Liver (tissue), 9 donors: ENCODE results near the gene VWA3B. TPM values are rescaled to one million over a fixed set of nuclear protein-coding genes. Genes with fewer than 3 reads are reported as not detected.

ENCODE experiments used
- DNase-seq: peaks from one replicate; pipeline ENCODE4 v3.0.0-alpha.2; 2017; ENCODE audit warnings: low spot score
- H3K27ac ChIP-seq, 2 donors: one replicate each; pipeline ENCODE4 v1.7.0; 2013; ENCODE audit warnings: inconsistent platforms in 2 of 2, low read length in 2 of 2, control low read depth in 1 of 2, low read depth in 1 of 2, mild to moderate bottlenecking in 1 of 2
- H3K27me3 ChIP-seq, 4 donors: one replicate each; pipeline versions ENCODE4 v1.6.1 to v1.7.0; 2013; ENCODE audit warnings: low read length in 3 of 4, inconsistent platforms in 1 of 4, mild to moderate bottlenecking in 1 of 4, moderate library complexity in 1 of 4; ENCODE audit not compliant: control insufficient read depth in 4 of 4, insufficient read depth in 4 of 4
- H3K36me3 ChIP-seq, 4 donors: one replicate each; pipeline versions ENCODE4 v1.6.1 to v1.7.0; 2013; ENCODE audit warnings: low read length in 3 of 4, mild to moderate bottlenecking in 3 of 4, low read depth in 1 of 4, moderate library complexity in 1 of 4; ENCODE audit not compliant: control insufficient read depth in 4 of 4, insufficient read depth in 3 of 4
- H3K4me1 ChIP-seq, 4 donors: one replicate each; pipeline versions ENCODE4 v1.6.1 to v1.7.0; 2013; ENCODE audit warnings: low read length in 3 of 4, mild to moderate bottlenecking in 3 of 4, moderate library complexity in 1 of 4; ENCODE audit not compliant: control insufficient read depth in 4 of 4, insufficient read depth in 4 of 4
- H3K4me3 ChIP-seq, 3 donors: one replicate each; pipeline versions ENCODE4 v1.6.1 to v1.7.0; 2013; ENCODE audit warnings: low read length in 3 of 3, control low read depth in 1 of 3, low read depth in 1 of 3, mild to moderate bottlenecking in 1 of 3
- H3K9ac ChIP-seq, 2 donors: one replicate each; pipeline ENCODE4 v1.7.0; 2013; ENCODE audit warnings: low read length in 2 of 2, mild to moderate bottlenecking in 2 of 2, moderate library complexity in 2 of 2, control low read depth in 1 of 2, low read depth in 1 of 2
- H3K9me3 ChIP-seq, 4 donors: one replicate each; pipeline versions ENCODE4 v1.6.1 to v1.7.0; 2013; ENCODE audit warnings: low read length in 3 of 4; ENCODE audit not compliant: control insufficient read depth in 4 of 4
- ATF3 ChIP-seq: IDR thresholded peaks from 2 replicates; pipeline ENCODE4 v1.6.1; 2016; ENCODE audit warnings: antibody characterized with exemption
- CTCF ChIP-seq: fragments of 150-350 bp; IDR thresholded peaks from 2 replicates; pipeline ENCODE4 v1.5.1; 2017; ENCODE audit warnings: improper control_type of control experiment, low read depth, low read length; ENCODE audit not compliant: missing input control
- EGR1 ChIP-seq, 2 donors: IDR thresholded peaks; 2 replicates each; pipeline ENCODE4 v1.6.1; 2016 to 2018; ENCODE audit warnings: antibody characterized with exemption in 2 of 2, low read depth in 2 of 2
- FOXA1 ChIP-seq: IDR thresholded peaks from 2 replicates; pipeline ENCODE4 v1.6.1; 2016; ENCODE audit warnings: antibody characterized with exemption
- FOXA2 ChIP-seq: IDR thresholded peaks from 2 replicates; pipeline ENCODE4 v1.6.1; 2016; ENCODE audit warnings: antibody characterized with exemption
- GABPA ChIP-seq, 2 donors: IDR thresholded peaks in 1 of 2; conservative IDR thresholded peaks in 1 of 2; 2 replicates each; pipeline ENCODE4 v1.6.1; 2016; ENCODE audit warnings: antibody characterized with exemption in 2 of 2, mild to moderate bottlenecking in 1 of 2, moderate library complexity in 1 of 2
- HNF4A ChIP-seq, 2 donors: conservative IDR thresholded peaks; 2 replicates each; pipeline ENCODE4 v1.6.1; 2016; ENCODE audit warnings: antibody characterized with exemption in 2 of 2, mild to moderate bottlenecking in 2 of 2
- HNF4G ChIP-seq: IDR thresholded peaks from 2 replicates; pipeline ENCODE4 v1.6.1; 2016; ENCODE audit warnings: antibody characterized with exemption
- JUND ChIP-seq, 2 donors: IDR thresholded peaks; 2 replicates each; pipeline ENCODE4 v1.6.1; 2016; ENCODE audit warnings: antibody characterized with exemption in 2 of 2
- MAX ChIP-seq: IDR thresholded peaks from 2 replicates; pipeline ENCODE4 v1.6.1; 2016; ENCODE audit warnings: antibody characterized with exemption
- NR2F2 ChIP-seq: IDR thresholded peaks from 2 replicates; pipeline ENCODE4 v1.6.1; 2016; ENCODE audit warnings: antibody characterized with exemption
- RAD21 ChIP-seq, 2 donors: IDR thresholded peaks; 2 replicates each; pipeline ENCODE4 v1.6.1; 2016; ENCODE audit warnings: antibody characterized with exemption in 2 of 2, mild to moderate bottlenecking in 2 of 2
- REST ChIP-seq: IDR thresholded peaks from 2 replicates; pipeline ENCODE4 v1.6.1; 2016; ENCODE audit warnings: antibody characterized with exemption, mild to moderate bottlenecking
- RXRA ChIP-seq, 2 donors: IDR thresholded peaks; 2 replicates each; pipeline ENCODE4 v1.6.1; 2017 to 2018; ENCODE audit warnings: antibody characterized with exemption in 2 of 2, mild to moderate bottlenecking in 1 of 2
- SP1 ChIP-seq: IDR thresholded peaks from 2 replicates; pipeline ENCODE4 v1.6.1; 2018; ENCODE audit warnings: antibody characterized with exemption, mild to moderate bottlenecking
- TAF1 ChIP-seq: conservative IDR thresholded peaks from 2 replicates; pipeline ENCODE4 v1.6.1; 2016; ENCODE audit warnings: antibody characterized with exemption, mild to moderate bottlenecking
- ZBTB33 ChIP-seq: IDR thresholded peaks from 2 replicates; pipeline ENCODE4 v1.6.1; 2016; ENCODE audit warnings: antibody characterized with exemption
- WGBS: extraction: QIAGEN DNeasy Blood & Tissue Kit; methylation state at CpG from one replicate; pipeline ENCODE4 v1.1.7; 2013; 5-methylcytosine and 5-hydroxymethylcytosine counted together
- polyA plus RNA-seq, 2 donors: library from polyadenylated mRNA; stranded (reverse) in 1 of 2; unstranded in 1 of 2; fragments of 200-250 nt in 1 of 2; fragments of >200 nt in 1 of 2; fragmentation: Nextera tagmentation in 1 of 2; extraction: Ambion mirVana in 1 of 2; gene quantifications; one replicate each; pipeline versions ENCODE4 v1.2.1 to v1.2.3, GENCODE V29; 2013 to 2015
- total RNA-seq, 2 donors: library from RNA; depleted of rRNA; stranded (reverse); fragments of >200 nt; gene quantifications; one replicate each; pipeline ENCODE4 v1.2.3, GENCODE V29; 2014
- donor health status: healthy.
- donor health status: healthy.
- donor health status: healthy.
- donor health status: healthy.
- donor health status: healthy.

Gene VWA3B
- total and polyA plus RNA-seq, 4 donors: 0.08 TPM; not detected in 3

GRCh38 chr2:98140210-98140609 lies 53.2 kb downstream of the VWA3B start:
- Histone ChIP-seq H3K9ac (no peak overlapping the region), H3K4me1 (no peaks in the 10 kb centered on the region), H3K9me3 (no peaks in the 10 kb centered on the region), H3K4me3 (no peak overlapping the region), H3K36me3 (no peaks in the 10 kb centered on the region), H3K27ac (no peak overlapping the region), H3K27me3 (no peaks in the 10 kb centered on the region)
- DNase-seq: no peak
- no peak for TF ChIP-seq RXRA (IDR thresholded peaks at IDR 0.05)
- no peak for TF ChIP-seq HNF4G
- TF ChIP-seq CTCF: no peak
- no peak for TF ChIP-seq GABPA (IDR thresholded peaks at IDR 0.05 in 1 of 2, conservative IDR thresholded peaks at IDR 0.05 in 1 of 2)
- TF ChIP-seq FOXA1: no peak
- no peak for TF ChIP-seq TAF1
- TF ChIP-seq JUND (IDR thresholded peaks at IDR 0.05): no peak
- TF ChIP-seq ATF3: no peak
- TF ChIP-seq ZBTB33: no peak
- no peak for TF ChIP-seq NR2F2
- no peak for TF ChIP-seq FOXA2
- no peak for TF ChIP-seq REST
- TF ChIP-seq MAX: no peak
- TF ChIP-seq SP1: no peak
- 71% methylated on average over 5 of the region's 5 CpGs for WGBS

- H3K36me3 ChIP-seq: no peaks in the 10 kb centered on the region
- H3K4me1 ChIP-seq: no peaks in the 10 kb centered on the region
- H3K9ac ChIP-seq: no peak overlapping the region
- 67% methylated on average over 6 of the region's 6 CpGs for WGBS
- peaks cover 0 to 2% (median 0%) of the 10 kb centered on the region in 4 donors for H3K9me3 ChIP-seq
- no peak overlapping the region for H3K27ac ChIP-seq
- H3K27me3 ChIP-seq: no peaks in the 10 kb centered on the region
- no peak overlapping the region for H3K4me3 ChIP-seq
- no peak for DNase-seq
- TF ChIP-seq HNF4A (conservative IDR thresholded peaks at IDR 0.05) (no peak), RAD21 (IDR thresholded peaks at IDR 0.05) (no peak), ATF3 (no peak), REST (no peak), MAX (no peak), SP1 (no peak), EGR1 (IDR thresholded peaks at IDR 0.05; ENCODE audit: low read depth in 2 of 2) (no peak), RXRA (IDR thresholded peaks at IDR 0.05) (no peak), FOXA2 (no peak), ZBTB33 (no peak)
Measured at GRCh38 chr2:98142106-98142791, 55.3 kb downstream of the VWA3B start.
